GM18498 (cell line): ENCODE measurements around the gene ANKS1B.

ENCODE experiments used
- ATAC-seq: cut with Tn5 transposase; IDR thresholded peaks from one replicate; pipeline ENCODE4 v1.9.1; 2021; ENCODE audit warnings: mild to moderate bottlenecking, moderate library complexity; ENCODE audit not compliant: unreplicated experiment

ANKS1B gene

DNA sequence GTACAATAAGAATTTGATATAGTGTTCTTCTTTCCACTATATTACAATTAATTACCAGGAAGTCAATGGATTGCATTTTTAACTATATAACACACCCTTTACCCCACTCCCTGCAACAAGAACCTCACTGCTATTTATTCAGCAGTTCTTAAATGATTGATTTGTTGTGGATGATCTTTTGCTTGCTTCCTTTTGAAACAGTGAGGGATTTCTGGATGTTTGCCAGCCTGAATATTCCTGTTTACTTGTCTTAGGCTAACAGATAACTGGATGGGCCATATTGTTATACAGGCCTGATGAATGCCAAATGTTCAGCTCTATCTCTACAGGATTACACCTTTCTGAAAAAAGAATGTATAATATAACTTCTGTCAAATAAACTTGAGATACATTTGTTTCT, 842.1 kb downstream of the ANKS1B start:
- ATAC-seq = no peak

DNA sequence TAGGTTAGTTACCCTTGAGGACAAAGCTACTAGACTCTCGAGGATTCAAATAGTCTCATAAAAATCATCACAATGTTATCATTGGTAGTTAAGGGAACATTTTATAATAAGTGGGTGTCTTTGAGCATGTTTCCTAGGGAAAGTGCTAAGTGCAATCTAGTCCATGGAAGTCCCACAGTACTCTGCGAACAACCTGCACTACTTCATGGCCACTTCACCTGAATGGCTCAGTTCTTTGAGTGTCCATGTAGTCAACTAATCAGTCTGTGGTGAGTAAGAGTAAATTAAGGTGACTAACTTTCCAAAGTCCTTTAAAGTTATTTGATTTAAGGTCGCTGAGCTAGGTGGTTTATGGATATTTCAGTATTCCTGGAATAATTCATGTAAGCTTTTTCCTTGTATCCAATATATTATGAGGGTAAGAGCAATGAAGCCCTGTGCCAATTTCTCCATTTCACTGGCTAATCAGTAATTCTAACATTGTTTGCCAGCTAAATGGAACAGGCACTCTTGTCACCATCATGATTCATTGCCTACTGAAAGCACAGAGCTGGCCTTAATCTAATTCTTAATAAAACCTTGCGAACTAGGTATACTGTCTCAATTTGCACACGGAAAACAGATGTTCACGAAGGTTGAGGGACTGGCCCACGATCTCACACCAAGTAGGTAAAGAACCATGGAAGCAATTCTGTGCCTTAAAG, 844.6 kb downstream of the ANKS1B start:
- ATAC-seq = no peak

DNA sequence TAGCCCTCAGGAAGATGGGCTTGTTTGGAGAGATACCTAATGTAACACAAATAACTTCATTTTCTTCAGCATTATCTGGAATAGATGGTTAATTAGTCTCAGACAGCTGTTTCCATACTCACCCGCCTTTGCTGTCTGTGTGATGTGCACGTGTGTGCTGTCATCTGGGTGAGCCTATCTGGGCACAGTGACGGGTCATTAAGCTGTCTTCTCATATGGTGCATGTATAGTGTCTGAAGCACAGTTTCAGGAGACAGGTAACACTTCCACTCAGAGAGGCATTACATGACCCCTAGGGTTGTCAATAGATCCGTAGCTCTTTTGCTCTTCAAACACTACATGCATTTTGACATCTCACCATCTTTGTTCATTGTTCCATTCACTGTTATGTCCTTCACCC, 846.3 kb downstream of the ANKS1B start:
- no peak for ATAC-seq

DNA sequence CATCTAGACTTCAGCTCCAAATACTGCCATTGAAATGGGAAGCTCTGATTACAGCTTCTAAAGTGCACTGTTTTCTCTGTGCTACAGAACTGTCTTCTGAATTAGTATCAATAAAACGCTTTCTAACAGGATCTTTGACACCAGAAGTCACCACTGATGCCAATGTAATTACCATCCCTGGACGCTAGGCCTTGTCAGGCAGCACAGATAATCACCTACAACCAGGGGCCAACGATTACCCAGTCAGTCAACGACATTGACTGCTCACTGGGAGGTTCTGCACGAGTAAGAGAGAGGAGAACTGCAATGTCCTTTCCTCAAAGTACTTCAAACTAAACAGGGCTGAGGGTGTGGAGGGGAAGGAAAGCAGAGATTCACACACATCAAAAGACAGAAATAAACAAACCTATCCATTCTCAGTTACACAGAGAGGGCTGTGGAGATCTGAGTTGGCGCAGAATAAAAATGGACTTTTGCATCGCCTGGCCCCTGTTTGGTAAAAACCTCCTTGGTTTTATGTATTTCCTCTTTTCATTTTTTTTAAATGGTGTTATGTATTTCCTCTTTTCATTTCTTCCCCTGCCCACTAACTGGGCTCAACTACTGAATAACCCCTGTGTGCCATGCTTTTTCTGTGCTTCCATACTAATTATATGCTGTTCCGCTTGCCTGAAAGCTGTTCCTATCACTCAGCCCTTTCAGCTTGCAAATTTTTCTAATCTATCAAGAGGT, 847.4 kb downstream of the ANKS1B start:
- ATAC-seq = no peak

DNA sequence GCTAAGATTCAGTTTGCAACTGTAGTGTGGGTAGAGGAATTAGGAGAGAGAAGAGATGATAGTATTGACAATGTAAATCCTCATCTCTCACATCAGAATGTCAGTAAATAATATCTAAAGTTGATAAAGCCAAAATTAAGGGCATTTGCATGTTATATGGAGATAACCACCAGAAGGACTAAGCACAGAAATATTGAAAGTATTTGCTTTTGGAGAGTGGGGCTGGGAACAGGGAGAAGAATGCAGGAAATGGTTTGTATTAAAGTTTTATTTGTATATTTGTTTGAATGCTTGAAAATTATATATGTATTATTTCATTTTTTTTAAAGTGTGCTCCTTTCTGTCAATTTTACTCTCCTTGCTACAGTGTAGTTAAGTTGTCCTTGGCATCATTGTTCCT, 848.2 kb downstream of the ANKS1B start:
- no peak for ATAC-seq

DNA sequence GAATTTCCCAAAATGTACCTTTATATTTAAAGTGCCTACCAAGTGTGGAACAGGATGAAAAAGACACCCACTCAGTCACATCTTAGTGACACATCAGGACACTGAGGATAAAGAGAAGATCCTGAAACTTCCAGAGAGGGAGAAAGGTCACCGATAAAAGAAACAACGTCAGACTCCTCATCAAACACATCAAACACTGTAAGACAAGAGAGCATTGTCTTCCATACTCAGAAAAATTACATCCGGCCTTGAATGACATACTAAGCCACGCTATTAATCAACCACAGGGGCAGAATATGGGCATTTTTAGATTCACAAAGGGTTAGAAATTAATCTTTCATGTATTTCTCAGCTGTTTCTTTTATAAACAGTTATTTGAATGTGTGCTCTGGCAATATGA, 849.4 kb downstream of the ANKS1B start:
- ATAC-seq = no peak

DNA sequence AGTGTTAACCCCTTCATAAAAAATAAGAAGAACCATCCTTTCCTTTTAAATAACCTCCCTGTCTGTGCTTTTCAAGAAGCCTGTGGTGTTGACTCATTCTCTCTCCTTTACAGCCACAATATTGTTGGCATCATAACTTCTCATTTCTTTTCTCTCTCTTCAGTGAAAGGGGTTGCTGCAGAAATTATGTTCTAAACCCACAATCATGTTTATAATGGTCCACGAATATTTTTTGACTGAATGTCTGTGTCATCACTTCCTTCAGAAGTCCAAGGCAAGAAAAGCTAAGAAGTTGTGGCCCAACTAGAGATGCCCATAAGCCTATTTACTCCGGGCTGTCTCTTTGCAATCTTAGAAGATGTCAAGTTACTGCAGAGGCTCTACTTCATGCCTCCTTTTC, 851.3 kb downstream of the ANKS1B start:
- ATAC-seq = no peak

DNA sequence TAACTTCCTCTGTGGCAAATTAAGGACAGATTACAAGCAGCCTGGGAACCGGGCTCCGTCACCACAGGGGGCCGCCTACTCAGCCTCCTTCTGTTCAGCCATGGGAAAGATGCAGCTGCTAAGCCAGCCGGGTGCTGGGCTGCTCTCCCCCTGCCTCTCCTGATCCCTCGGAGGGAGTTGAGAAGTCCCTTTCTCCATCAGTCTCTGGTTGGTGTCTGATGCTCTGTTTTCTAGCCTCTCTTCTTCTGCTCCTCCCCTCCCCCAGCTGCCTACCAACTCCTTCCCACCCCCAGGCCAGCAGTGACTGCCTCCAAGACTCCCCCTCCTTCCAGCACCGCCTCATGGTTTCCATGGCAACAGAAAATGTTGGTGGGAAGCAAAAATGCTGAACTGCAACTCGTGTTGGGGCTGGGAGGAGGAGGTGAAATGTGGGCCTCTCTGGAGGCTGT, 853.0 kb downstream of the ANKS1B start:
- ATAC-seq = no peak

DNA sequence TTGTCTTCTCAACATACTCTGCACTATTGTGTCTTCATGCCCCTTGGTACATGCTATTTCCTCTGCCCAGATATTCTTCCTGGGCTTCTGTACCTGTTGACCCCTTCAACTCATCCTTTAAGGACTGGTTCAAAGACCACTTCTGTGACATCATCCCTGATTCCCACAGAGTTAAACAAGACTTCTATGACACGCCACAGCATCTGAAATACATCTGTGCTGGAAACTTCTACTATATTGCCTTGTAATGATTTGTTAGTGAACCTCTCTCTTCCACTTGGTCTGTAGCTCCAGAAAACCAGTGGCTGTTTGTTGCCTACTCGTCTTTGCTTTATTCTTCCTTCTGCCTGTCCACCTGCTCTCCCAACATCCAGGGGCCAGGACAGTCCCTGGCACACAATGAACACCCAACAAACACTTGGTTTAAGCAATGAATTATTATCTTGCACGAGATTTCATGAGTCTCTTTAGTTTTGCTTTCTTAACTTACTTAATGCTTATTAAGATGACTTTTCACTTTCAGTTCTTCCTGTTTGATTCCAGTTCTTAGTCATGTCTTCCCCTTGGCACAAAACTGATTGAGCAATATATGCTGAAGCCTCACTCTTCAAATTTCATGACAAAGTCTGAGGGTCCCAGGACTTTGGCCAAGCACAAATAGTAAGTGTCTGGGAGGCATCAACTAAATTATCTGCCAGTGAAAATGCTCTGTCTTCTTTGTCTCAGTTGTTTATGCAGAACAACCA, 853.8 kb downstream of the ANKS1B start:
- peak; percentile 93 for ATAC-seq

DNA sequence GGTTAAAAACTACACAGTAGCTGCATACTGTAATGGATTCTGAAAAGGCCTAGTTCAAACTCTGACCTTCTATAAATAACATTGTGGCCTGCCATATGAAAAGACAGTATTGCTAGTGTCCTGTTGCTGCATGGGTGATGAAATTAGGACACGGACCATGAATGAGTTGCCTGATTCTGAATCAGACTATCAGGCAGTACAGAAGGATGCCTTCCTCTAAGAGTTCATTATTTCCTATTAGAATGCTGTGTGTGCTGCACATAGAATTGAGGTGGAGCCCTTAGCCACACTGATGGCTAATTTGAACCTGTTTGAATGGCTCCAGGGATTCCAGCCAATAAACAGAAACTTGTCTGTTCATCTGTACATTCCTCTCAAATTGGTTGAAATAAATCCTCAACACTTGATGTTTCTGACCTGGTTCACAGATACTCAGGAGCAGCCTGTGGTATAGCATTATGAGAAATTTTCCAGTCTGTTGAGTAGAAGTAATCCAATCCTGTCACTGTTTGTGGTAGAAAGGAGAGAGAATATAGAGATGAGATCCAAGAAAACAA, 856.4 kb downstream of the ANKS1B start:
- ATAC-seq = no peak

DNA sequence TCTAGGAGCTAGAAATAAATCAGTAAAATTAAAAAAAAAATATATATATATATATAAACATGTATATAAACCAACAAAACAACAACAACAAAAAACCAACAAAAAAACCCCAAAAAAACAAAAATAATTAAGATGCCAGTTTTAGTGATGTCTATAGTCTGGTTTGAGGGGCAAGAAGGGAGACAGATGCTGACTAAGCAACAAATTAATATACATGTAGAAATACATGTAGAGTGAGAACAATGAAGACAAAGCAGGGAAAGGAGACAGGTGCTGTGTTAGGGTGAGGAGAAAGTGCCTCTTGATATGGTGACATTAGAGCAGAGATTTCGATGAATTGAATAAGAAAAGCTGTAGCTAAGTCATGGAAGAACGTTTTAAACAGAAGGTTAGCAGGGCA, 861.8 kb downstream of the ANKS1B start:
- no peak for ATAC-seq

DNA sequence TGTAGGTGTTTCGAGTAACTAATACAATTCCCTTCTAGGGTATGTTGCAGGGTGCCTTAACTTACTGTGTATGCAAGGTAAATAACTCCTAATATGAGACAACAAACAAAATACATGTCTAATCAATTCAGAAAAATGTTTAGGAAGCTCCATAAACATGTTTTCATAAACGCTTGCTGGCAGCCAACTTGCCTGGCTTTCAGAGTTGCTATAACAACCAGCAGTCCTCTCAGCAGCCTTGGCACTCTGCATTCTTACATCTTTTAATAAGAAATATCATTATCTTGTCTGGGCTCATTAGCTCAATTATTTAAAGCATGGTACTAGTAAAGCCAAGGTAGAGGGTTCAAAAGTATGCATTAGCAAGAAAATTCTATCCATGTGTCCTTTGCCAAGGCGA, 862.2 kb downstream of the ANKS1B start:
- ATAC-seq = no peak

DNA sequence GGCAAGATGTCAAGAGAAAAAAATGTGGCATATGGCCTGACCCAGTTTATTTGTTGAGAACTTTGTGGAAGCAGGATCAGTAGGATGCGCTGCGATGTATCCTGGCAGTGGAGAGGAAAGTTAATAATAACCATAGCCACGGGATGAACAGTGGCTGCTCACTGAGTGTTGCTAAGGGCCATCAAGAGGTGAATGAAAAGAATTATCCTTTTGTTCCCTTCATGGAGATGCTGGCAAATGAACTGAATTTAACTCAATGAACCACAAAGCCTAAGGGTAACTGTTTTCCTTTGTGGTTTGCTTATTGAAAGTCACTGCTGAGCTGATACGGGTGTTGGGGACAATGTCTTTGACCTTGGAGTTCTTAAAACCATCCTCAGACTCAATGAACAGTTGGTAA, 863.2 kb downstream of the ANKS1B start:
- ATAC-seq = no peak

DNA sequence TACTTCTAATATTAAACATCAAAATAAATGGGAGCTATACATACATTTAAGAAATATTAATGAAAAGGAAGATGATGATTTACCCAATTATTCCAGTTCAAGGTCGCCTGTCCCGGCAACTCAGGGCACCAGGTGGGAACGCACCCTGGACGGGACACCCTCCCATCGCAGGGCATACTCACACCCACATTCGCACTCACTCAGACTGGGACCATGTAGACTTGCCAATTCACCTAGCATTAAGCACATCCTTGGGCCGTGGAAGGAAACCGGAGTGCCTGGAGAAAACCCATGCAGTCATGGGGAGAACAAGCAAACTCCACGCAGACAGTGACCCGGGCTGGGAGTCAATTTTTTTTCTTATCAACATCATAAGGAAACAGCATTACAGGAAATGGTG, 864.8 kb downstream of the ANKS1B start:
- no peak for ATAC-seq

DNA sequence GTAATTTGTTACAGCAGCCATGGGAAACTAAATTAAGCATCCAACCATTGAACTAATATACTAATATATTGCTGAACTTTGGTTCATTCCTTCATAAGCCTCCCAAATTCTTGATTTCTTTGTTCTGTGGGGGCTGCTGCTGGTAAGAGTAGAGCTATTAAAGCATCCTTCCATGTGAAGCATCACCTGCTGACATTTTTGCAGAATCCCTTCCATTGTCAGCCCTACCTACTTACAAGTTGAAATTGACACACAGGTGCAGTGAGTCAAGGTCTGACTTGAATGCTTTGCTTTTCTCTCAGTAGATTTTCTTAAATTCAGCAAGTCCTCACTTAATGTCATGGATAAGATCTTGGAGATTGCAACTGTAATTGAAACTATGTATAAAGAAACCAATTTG, 865.3 kb downstream of the ANKS1B start:
- no peak for ATAC-seq

DNA sequence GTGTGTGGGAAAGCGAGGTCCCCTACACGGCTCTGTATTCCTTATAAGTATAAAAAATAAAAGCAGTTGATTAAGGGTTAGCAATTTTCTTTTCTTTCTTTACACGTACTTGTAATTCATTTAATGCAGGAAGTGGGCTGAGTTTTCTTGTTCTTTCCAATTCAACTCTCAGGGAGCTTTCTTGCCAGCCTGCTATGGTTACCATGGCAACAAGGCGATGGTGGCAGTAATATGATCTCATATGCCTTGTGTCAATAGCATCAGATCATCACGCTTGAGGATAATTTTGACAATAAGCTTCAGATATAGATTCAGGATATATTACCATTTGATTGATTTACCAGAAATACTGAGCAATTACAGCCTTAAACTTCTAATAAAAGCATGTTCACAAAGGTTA, 873.1 kb downstream of the ANKS1B start:
- no peak for ATAC-seq

DNA sequence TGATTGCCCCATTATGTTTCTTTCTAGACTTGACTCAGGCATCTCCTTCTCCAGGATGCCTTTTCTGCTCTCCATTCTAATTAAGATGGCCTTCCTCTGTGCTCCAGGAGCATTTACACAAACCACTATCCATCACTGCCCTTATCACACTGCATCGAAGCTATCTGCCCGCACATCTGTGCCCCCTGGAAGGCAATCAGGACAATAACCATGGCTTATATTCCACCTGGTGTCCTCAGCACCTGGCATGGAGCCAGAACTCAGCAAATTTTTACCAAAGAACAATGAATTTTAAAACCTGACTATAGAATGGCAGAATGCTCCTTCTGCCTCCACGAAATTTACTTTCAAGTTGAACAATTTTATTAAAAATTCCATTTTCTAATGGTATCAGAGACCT, 873.9 kb downstream of the ANKS1B start:
- no peak for ATAC-seq

DNA sequence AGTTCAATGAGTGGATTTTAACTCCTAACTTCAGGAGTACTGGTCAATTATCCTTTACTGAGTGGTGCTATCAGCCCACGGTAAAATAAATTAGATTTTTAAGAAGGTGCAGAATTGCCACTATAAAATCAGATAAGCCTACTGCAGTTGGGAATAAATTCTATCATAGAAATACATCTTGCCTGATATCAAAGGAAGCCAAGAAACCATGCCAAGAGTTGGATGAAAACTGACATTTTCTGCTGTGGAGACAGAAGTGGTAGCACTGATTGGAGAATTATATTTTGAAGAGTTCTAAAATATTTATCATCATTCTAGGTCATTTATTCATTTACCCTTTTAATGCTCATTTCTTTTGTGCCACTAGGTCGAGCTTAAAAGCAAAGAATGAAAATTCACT, 874.5 kb downstream of the ANKS1B start:
- no peak for ATAC-seq

DNA sequence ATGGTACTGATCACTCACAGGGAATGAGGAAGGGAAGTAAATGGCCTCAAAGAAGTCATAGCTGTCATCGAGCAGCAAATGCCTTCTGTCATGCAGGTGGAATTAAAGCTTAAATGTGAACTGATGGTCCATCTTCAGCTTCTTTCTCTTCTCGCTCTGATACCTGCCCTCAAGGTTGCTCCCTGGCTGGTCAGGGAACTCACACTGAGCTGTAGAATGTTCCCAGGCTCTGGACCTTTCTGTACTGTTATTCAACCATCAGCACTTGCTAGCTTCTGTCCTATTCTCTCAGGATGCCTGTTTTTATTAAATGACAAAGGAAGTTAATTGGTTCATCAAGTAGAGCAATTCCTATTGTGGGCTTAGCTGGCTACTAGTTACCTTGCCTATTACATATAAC, 875.8 kb downstream of the ANKS1B start:
- ATAC-seq = no peak

DNA sequence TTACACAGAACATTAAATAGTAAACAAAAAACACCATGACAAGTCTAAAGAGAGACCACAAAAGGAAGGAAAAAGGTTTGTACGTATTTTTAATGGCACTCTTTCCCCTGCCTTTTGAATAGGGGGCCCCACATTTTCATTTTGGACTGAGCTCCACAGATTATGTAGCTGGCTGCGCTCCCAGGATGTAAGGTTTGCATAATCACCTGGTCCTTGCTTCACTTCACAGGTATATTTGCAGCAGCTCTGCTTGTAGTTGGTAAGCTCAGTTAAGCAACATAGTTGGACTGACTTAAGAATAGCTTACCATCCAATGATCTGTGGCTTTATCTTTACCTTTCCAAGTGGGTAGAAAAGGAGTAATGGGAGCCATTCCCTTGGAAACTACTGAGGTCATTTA, 885.0 kb downstream of the ANKS1B start:
- ATAC-seq = no peak

DNA sequence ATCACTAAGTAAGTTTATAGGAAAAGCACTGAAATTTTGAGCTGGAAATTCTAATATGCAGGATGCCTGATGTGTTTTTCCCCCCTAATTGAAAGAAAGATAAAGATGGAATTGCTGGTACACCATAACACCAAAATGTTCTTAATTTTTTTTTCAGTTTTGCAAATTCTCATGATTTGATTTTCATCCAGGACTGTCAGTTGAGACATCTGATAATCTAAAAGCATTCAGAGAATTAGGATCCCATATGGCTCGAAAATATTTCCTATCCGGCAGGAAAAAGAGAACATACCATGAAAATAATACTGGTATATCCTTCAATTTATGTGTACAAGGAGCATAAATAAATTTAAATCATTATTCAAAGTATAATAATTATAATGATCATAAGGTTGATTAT, 887.6 kb downstream of the ANKS1B start:
- ATAC-seq = no peak

DNA sequence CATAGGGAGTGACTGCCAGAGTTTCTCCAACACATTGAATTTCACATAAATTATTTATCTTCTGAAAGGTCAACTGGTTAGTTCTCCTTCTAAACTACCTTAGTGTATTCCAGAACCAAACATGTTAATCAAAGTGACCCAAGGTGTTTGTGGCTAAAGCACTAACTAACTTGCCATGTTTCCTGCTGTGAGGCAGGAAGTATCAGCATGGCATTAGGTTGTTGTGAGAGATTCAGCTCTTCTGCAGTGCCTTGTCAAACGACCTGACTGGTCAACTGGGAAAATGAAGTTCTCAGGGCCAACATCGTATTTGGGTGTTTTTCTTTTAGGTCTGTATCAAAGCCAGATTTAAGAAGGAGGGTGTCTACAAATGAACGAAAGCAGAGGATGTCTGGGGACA, 891.6 kb downstream of the ANKS1B start:
- ATAC-seq = no peak
